Keratinocyte (primary cell): ENCODE measurements around the gene ABLIM1. TPM values are rescaled to one million over a fixed set of nuclear protein-coding genes. Genes with fewer than 3 reads are reported as not detected.

Source experiments
- DNase-seq: peaks from one replicate; pipeline ENCODE4 v3.0.0-alpha.2; 2011; ENCODE audit warnings: low read depth, missing footprints, low spot score
- FAIRE-seq: peaks from 2 replicates; lab custom pipeline; 2011; peaks lifted over from hg19 to GRCh38; lab: Jason Lieb, UNC
- H2AFZ ChIP-seq: 2 replicates; pipeline ENCODE4 v1.6.0; 2012; ENCODE audit warnings: low read length, control low read depth, inconsistent platforms; ENCODE audit not compliant: control insufficient read depth
- H3K27ac ChIP-seq: 2 replicates; pipeline ENCODE4 v1.5.1; 2011; ENCODE audit warnings: low read length; ENCODE audit not compliant: control insufficient read depth, insufficient read depth
- H3K27me3 ChIP-seq: 3 replicates; pipeline ENCODE4 v1.6.0; 2011; ENCODE audit warnings: low read length; ENCODE audit not compliant: control insufficient read depth, insufficient read depth; ENCODE audit errors: extremely low read depth
- H3K36me3 ChIP-seq, 2 experiments: 2 replicates in 1 of 2; 3 replicates in 1 of 2; pipeline ENCODE4 v1.5.1; 2011; ENCODE audit warnings: low read length in 2 of 2, mild to moderate bottlenecking in 1 of 2; ENCODE audit not compliant: control insufficient read depth in 2 of 2, insufficient read depth in 2 of 2; ENCODE audit errors: extremely low read depth in 1 of 2
- H3K4me1 ChIP-seq: 3 replicates; pipeline ENCODE4 v1.5.1; 2011; ENCODE audit warnings: low read length; ENCODE audit not compliant: control insufficient read depth, insufficient read depth; ENCODE audit errors: extremely low read depth
- H3K4me2 ChIP-seq: 3 replicates; pipeline ENCODE4 v1.6.0; 2011; ENCODE audit warnings: low read depth, low read length; ENCODE audit not compliant: control insufficient read depth, insufficient read depth; ENCODE audit errors: extremely low read depth
- H3K4me3 ChIP-seq, 3 experiments: fragments of 200-600 bp in 1 of 3; sonication (generic) in 1 of 3; 2 replicates in 2 of 3; 3 replicates in 1 of 3; pipeline ENCODE4 v1.5.1; 2011 to 2016; ENCODE audit warnings: low read length in 3 of 3, mild to moderate bottlenecking in 3 of 3, control low read depth in 2 of 3, inconsistent platforms in 1 of 3, low read depth in 1 of 3, mixed read lengths in 1 of 3, mixed run types in 1 of 3, moderate library complexity in 1 of 3; ENCODE audit not compliant: control insufficient read depth in 2 of 3, insufficient read depth in 2 of 3; ENCODE audit errors: extremely low read depth in 1 of 3
- H3K79me2 ChIP-seq: 2 replicates; pipeline ENCODE4 v1.6.0; 2012; ENCODE audit warnings: low read length; ENCODE audit not compliant: control insufficient read depth, insufficient read depth
- H3K9ac ChIP-seq: 3 replicates; pipeline ENCODE4 v1.6.0; 2011; ENCODE audit warnings: low read length; ENCODE audit not compliant: control insufficient read depth, insufficient read depth; ENCODE audit errors: extremely low read depth
- H3K9me1 ChIP-seq: 3 replicates; pipeline ENCODE4 v1.6.0; 2011; ENCODE audit warnings: low read length; ENCODE audit not compliant: control insufficient read depth, insufficient read depth; ENCODE audit errors: extremely low read depth
- H3K9me3 ChIP-seq: 2 replicates; pipeline ENCODE4 v1.5.1; 2012; ENCODE audit warnings: low read depth, low read length; ENCODE audit not compliant: control insufficient read depth
- H4K20me1 ChIP-seq: 3 replicates; pipeline ENCODE4 v1.6.0; 2011; ENCODE audit warnings: low read length; ENCODE audit not compliant: control insufficient read depth, insufficient read depth; ENCODE audit errors: extremely low read depth
- EZH2 ChIP-seq: IDR thresholded peaks from one replicate; pipeline ENCODE4 v1.6.1; 2012; ENCODE audit warnings: inconsistent platforms, mild to moderate bottlenecking, low read length, moderate library complexity
- dilution Hi-C: fragments of 300-500 bp; cut with MboI; formaldehyde crosslinking; loops from one replicate; pipeline ENCODE4 v1.7.0; 2020; ENCODE audit warnings: low sequenced_read_pairs; ENCODE audit not compliant: extremely low pct_ligation_motif_present
- polyA plus RNA-seq, 5 experiments: library from polyadenylated mRNA; depleted of rRNA in 3 of 5; stranded (reverse) in 3 of 5; stranded (forward) in 1 of 5; unstranded in 1 of 5; fragments of >200 nt; gene quantifications; 1 replicate in 1 of 5; 2 replicates in 3 of 5; 3 replicates in 1 of 5; pipeline versions ENCODE4 v1.2.1 to v1.2.3, GENCODE V29; 2011 to 2012; ENCODE audit warnings: missing spikeins in 2 of 5, low read depth in 1 of 5, low replicate concordance in 1 of 5
- TF ChIP-seq, protein P1 (sequence below), 3 experiments: IDR thresholded peaks in 1 of 3; conservative IDR thresholded peaks in 1 of 3; optimal IDR thresholded peaks in 1 of 3; 2 replicates in 2 of 3; 3 replicates in 1 of 3; pipeline versions ENCODE3 to v1.5.1; 2011; ENCODE audit warnings: low read length in 3 of 3, mild to moderate bottlenecking in 3 of 3, moderate library complexity in 2 of 3, control low read depth in 1 of 3, inconsistent platforms in 1 of 3; ENCODE audit not compliant: insufficient read depth in 2 of 3; ENCODE audit errors: extremely low read depth in 1 of 3

ABLIM1 gene
- polyA plus RNA-seq, 1 donor (not counting 4 experiments of a cell fraction or from before 2014, with no cell fraction given): 55.2 TPM

DNA sequence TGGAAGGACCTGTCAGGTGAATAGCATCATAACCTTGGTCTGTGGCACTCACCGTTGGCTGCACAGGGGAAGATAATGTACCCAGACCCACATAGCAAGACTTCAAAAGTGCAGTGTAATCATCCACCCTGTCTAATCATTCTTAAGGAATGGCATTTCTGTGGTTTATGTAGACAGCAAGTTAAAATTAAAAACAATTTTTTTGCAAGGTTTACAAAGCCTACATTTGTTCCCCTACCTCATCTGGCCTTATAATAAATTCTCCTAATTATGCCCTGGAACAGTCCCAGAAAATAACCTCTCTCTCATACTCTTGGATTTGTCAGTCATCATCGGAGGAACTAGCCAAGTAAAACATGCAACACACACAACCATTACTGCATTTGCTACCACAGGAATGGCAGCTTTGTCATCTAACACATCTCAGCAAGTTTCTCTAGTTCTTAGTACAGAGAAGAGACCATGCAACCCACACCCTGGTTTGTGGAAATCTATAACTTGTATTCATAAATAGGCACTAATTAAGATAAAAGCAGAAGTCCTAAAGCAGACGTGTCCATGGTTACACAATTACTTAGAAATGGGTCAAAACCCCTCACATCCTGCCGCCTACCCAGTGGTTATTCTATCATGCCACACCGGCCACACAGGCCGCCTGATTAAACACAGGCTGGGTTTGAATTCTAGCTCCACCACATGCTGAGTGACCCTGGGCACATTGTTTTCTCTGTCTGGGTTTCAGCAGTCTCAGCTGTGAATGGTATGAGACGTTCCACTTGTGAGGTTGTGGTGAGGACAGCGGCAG lies 19.1 kb downstream of the ABLIM1 start:
- H3K9me3 ChIP-seq: no peaks in the 10 kb centered on the region
- H3K36me3 ChIP-seq: no peaks in the 10 kb centered on the region
- TF ChIP-seq, protein P1, sequence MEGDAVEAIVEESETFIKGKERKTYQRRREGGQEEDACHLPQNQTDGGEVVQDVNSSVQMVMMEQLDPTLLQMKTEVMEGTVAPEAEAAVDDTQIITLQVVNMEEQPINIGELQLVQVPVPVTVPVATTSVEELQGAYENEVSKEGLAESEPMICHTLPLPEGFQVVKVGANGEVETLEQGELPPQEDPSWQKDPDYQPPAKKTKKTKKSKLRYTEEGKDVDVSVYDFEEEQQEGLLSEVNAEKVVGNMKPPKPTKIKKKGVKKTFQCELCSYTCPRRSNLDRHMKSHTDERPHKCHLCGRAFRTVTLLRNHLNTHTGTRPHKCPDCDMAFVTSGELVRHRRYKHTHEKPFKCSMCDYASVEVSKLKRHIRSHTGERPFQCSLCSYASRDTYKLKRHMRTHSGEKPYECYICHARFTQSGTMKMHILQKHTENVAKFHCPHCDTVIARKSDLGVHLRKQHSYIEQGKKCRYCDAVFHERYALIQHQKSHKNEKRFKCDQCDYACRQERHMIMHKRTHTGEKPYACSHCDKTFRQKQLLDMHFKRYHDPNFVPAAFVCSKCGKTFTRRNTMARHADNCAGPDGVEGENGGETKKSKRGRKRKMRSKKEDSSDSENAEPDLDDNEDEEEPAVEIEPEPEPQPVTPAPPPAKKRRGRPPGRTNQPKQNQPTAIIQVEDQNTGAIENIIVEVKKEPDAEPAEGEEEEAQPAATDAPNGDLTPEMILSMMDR (optimal IDR thresholded peaks at IDR 0.05 in 1 of 3, IDR thresholded peaks at IDR 0.05 in 1 of 3, conservative IDR thresholded peaks at IDR 0.05 in 1 of 3; ENCODE audit: extremely low read depth in 1 of 3, insufficient read depth in 2 of 3, low read length in 3 of 3): no peak
- no peak for TF ChIP-seq EZH2
- dilution Hi-C loops: no loop called here
- no peaks in the 10 kb centered on the region for H3K9me1 ChIP-seq
- no peak overlapping the region for H2AFZ ChIP-seq
- no peaks in the 10 kb centered on the region for H3K27me3 ChIP-seq
- no peaks in the 10 kb centered on the region for H4K20me1 ChIP-seq
- no peak overlapping the region for H3K9ac ChIP-seq
- FAIRE-seq (peak; percentile 55), DNase-seq (no peak)
- H3K27ac ChIP-seq: no peak overlapping the region
- no peaks in the 10 kb centered on the region for H3K79me2 ChIP-seq
- H3K4me2 ChIP-seq: no peak overlapping the region
- H3K4me1 ChIP-seq: peaks cover 16% of the 10 kb centered on the region
- H3K4me3 ChIP-seq: no peak overlapping the region

DNA sequence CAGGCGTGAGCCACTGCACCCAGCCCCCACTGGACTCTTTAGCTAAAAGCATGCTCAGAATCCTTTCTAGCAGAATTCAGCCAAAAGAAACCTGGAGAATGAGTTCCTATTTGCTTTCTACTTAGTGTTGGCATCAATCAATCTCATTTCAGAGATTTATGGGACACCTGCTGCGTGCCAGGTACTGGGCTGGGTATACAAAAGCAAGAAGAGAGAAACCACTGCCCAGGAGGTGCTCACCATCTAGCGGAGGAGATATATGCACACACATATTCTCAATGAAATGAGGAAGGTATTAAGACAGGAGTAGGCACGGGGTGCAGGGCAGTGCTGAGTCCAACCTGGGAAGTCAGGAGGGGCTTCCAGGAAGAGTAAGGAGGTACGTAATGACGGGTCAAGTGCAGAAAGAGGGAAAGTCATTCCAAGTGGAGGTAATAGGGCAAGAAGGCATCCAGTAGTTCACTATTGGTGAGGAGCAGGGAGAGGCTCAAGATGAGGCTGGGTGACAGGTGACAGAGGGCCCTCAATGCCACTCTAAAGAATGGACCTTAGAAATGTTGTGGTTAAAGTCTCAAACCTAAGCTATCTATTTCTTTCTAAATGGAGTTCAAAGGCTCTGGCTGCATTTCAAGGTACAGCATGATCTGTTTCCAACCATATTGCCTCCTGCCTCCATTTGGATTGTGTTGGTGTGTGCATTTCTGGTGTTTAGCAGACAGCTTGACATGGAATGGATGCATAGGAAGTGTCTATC lies 22.1 kb downstream of the ABLIM1 start:
- H4K20me1 ChIP-seq: no peaks in the 10 kb centered on the region
- no peak for TF ChIP-seq EZH2
- TF ChIP-seq, protein P1 (optimal IDR thresholded peaks at IDR 0.05 in 1 of 3, IDR thresholded peaks at IDR 0.05 in 1 of 3, conservative IDR thresholded peaks at IDR 0.05 in 1 of 3; ENCODE audit: extremely low read depth in 1 of 3, insufficient read depth in 2 of 3, low read length in 3 of 3): no peak
- no peak overlapping the region for H3K9ac ChIP-seq
- no peaks in the 10 kb centered on the region for H3K27me3 ChIP-seq
- no peak overlapping the region for H3K27ac ChIP-seq
- H3K9me3 ChIP-seq: no peaks in the 10 kb centered on the region
- no peaks in the 10 kb centered on the region for H3K79me2 ChIP-seq
- DNase-seq (no peak), FAIRE-seq (no peak)
- no peak overlapping the region for H2AFZ ChIP-seq
- no peak overlapping the region for H3K4me3 ChIP-seq
- H3K4me2 ChIP-seq: no peak overlapping the region
- peaks cover 2% of the 10 kb centered on the region for H3K9me1 ChIP-seq
- H3K4me1 ChIP-seq: peaks cover 42% of the 10 kb centered on the region
- dilution Hi-C loops: no loop called here
- H3K36me3 ChIP-seq: no peaks in the 10 kb centered on the region
